GM19043 (cell line): Measurements from ENCODE around the gene XRCC3.

Source experiments
- ATAC-seq: cut with Tn5 transposase; IDR thresholded peaks from one replicate; pipeline ENCODE4 v1.9.1; 2021; ENCODE audit warnings: low read depth; ENCODE audit not compliant: unreplicated experiment

XRCC3 gene

DNA sequence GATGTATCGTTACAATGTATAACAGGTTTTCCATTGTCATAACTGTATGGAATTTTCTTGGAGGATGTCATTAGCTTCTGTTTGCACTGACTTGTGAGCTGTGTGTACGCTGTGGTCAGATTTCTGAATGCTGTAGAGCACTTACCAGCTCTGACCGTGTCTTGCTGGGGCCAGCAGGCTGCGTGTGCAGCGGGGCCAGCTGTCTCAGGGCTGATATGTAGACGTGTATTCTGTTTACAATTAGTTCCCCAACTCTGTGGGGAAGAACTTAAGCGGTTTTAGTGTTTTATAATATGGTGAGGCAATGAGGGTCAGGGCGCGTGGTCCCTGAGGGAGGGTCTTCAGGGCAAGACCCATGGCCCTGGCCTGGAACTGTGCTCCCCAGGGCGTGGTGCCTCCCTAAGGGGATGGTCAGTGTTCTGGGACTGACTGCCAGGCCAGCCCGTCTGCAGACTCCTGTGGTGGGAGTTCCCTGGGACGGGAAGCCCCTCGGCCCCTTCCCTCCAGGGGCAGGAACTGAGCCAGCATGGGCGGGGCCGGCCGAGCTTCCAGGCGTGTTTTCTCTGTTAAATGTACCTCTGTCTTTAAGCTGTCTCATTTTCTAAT, 18.7 kb downstream of the XRCC3 start:
- ATAC-seq = no peak

DNA sequence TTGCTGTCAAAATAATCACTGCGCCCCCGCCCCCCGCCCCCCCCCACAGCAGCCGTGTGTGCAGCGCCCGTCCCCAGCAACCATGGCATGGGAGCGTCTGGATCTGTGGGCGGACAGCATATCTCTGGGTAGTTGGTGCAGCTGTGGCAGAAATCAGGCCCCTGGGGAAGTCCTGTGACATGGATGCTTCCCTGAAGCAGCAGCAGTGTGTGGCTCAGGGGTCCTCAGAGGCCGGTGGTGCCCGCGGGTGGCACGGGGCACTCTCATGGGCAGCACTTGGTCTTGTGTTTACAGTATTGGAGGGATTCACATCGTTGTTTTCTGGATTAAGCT, 19.2 kb downstream of the XRCC3 start:
- ATAC-seq = no peak

DNA sequence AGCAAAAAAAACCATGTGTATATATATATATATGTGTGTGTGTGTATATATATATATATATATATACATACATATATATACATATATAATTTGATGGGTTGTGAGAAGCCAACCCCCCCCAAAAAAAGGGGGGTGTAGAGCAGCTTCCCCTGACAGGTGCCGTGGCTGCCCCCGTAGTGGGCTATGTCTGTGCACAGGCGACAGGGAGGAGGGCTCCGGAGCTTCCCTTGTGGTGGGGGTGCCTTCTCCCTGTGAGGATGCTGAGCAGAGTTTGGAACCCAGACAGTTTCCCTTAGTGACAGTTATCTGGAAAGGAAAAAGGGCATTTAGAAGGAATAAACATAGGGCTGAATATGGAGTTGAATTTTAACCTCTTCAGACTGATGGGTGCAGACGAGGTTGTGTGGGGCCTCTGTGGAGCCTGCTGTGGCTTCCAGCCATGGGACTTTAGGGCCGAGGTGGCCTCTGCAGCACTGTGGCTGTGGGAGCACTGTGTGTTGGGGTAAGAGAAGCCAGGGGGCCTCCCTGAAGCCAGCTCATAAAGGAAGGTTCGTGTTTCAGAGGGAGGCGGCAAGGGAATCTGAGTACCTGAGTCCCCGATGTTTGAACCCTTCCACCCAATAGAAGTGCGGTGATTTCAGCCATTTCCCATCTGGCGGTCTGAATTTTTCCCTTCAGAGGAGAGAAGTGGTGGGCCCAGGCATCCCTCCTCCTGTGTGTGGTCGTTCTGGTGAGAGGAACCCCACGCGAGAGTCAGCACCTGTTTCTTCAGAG, 19.8 kb downstream of the XRCC3 start:
- ATAC-seq = no peak

DNA sequence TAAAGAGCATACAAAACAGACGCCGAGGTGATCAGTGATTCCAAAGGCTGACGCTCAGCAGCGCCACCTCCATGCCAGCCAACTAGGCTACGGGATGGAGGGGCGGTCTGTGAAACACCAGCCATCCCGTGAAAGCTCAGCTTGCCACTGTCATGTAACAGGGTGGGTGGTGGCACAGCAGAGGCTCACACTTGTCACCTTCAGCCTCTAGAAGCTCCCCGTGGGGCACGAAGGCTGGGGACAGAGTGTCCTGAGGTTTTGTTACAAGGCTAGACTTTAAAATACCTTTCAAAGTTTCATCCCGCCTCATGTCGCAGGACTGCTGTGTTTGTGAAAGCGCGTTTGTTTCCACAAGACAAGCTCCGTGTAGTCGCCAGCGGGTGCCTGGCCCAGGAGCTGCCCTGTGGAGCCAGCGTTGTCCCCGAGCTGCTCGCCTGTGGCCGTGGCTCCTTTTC, 20.7 kb downstream of the XRCC3 start:
- no peak for ATAC-seq

DNA sequence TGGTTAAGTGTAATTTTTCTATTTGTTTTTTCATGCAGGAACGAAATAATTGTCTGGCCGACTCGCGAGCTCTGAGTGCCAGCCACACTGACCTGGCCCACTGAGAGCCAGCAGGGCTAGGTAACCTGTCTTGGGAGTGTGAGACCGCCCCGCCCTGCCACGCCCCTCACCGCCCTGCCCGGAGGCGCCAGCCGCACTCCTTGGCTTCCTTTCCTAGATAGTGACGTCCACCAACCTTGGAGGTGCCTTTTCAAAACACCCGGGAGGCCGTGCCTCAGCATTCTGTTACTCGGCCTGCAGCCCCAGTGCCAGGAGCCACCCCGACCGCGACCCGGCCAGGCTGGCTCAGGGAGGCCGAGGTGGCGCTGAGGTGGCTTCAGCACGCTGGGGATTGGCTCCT, 21.7 kb downstream of the XRCC3 start:
- no peak for ATAC-seq

DNA sequence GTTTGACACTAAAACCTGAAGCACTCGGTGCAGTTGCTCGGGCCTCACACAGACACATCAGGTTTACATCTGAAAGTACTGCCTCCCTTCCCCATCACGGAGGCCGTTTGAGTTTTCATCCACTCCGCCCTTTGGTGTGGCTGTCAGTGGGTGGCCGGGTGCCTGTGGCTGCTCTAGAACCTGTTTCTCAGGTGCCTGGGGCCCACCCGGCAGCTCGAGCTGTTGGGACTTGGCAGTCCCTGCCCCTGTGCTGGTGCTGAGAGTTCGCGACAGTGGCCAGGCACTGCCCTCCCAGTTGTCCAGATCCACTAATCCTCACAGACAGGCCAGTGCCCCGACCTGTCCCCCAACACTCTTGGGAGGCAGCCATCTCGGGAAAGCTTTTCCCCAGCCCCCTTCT, 22.4 kb downstream of the XRCC3 start:
- ATAC-seq = no peak

DNA sequence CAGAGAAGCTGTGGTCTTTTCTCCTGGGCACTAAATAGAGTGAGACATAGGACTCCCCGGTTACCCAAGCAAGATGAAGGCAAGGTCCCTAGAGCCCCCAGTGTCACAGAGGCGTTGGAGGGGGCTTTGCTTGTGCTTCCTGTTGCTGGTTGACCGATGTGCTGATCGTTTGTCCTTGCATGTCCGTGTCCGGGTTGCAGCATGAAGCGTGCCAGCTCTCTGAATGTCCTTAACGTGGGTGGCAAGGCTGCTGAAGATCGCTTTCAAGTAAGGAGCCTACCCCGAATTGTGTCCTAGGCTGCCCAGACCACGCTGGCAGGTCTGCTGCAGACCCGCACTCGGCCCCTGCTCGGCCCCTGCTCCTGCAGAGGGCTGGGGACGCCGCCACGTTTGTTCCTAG, 23.1 kb downstream of the XRCC3 start:
- peak; percentile 26 for ATAC-seq

DNA sequence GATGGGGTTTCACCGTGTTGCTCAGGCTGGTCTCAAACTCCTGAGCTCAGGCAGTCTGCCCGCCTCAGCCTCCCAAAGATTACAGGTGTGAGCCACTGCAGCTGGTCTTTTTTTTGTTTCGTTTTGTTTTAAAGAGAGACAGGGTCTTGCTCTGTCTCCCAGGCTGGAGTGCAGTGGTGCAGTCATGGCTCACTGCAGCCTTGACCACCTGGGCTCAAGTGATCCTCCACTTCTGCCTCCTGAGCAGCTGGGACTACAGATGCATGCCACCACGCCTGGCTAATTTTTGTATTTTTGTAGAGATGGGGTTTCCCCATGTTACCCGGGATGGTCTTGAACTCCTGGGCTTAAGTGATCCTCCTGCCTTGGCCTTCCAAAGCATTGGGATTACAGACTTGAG, 23.6 kb downstream of the XRCC3 start:
- ATAC-seq = peak; percentile 44

DNA sequence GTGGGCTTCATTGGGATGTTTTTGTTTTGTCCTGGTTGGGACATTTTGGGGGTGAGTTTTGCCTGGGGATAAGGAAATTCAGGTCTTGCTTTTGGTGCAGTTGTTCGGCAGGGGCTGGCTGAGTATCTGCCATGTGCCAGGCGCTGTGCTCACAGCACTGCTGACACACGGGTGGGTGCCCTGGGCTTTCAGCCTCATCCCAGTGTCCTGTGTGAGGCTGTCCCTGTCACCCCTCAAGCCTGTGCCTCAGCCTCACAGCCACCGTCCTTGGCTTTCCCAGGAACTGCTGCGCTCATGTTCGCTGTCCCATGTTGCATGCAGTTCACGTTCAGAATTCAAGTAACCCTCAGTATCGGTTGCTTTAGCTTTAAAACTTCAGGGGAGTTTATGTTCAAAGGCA, 24.9 kb downstream of the XRCC3 start:
- ATAC-seq = no peak

DNA sequence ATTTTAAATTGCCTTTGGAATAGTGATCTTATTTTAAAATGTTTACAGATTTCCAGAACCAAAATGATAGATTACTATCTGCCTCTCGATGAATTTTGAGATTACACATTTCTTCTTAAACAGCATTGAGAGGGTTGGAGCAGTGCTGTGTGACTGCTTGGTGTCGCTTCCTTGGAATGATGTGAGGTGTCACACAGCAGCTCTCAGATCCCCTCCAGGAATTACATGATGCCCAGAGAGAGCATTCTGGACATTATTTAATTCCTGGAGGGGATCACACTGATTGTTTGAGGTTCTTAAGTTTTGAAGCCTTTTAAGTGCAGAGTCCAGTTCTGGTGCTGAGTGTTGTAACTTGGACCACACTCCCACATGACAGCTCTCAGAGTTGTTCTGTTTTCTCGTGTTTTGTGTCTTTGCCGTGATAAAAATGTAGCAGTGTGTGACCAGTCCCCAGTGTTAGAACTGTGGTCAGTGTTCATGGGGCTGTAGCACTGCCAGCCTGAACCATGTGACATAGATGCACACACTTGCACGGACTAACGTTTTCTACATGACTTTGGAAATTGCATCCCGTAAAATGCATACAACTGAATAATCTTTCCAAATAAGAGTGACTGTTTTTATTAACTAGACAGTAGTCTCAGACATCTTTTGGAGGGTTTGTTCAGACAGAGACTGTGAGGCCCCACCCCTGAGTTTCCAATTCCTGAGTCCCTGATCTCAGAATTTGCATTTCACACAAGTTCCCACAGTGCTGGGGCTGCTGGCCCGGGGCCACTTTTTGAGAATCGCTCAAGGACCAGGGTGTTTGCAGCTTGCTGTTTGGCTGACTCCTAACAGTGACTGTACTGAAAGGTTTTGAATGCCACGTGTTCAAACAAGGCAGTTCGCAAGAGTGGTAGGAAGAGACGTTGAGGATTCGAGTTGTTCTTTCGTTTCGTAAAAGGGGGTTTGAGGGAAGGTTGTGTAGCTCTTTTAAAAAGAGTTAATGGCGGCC, 26.0 kb downstream of the XRCC3 start:
- peak; percentile 62 for ATAC-seq

DNA sequence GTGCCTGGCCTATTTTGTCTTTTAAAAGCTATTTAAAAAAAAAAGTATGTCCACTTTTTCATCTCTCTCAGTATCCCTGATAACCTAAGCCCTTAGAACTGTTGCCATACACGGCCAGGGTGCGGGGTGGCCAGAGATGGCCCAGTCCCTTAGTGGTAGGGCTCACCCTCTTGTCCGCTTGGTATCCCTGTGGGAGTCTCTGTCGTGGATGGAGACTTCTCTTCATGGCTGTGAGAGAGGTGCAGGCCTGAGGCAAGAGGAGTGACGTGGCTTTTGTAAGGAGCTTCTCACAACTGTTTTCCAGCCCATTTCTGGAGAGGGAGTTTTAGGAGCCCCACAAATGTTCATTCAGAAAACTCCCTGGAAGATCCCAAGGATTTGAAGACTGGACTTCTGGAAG, 26.8 kb downstream of the XRCC3 start:
- ATAC-seq = no peak

DNA sequence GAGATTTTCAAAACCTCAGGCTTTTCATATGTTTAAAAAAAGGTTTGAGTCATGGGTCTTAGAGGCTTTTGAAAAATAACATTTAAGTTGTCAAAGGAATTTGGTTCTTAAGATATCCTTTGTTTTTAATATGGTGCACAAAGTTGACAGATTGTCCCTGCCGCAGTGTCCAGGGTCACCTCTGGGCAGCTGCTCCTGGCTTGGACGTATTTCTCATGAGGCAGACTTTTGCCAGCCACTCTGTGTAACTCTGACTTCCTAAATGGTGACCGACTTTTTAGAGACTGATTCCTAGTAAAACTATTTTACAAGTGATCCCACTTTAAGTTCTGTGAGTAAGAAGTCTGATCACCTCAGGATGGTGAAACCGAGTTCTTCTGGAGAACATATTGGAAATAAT, 27.5 kb downstream of the XRCC3 start:
- no peak for ATAC-seq

DNA sequence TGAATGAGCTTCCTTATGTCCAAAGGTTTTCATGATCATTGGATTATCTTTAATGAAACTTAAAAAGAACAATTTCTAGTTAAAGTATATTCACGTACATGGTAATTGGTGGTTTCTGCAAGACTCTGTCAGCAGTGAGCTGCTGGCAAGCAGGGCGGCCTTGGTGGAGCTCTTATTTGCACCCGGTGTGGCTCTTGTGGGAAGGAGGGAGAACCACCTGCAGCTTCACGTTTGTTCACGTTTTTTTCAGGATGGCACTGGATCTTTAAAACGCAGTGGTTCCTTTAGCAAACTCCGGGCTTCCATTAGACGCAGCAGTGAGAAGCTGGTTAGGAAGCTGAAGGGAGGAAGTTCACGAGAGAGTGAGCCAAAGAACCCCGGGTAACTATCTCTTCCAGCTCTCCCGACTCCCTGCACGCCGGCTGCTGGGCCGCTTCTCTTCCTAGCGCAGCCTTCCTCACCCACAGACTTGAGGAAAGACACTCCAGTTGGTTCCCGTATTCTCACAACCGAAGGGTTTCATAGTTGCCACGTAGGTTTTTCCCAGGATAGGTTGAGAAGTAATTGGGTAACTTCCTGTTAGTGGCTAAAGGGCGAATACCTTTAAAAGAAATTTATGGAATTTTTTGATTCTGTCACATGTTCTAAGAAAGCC, 28.3 kb downstream of the XRCC3 start:
- no peak for ATAC-seq

DNA sequence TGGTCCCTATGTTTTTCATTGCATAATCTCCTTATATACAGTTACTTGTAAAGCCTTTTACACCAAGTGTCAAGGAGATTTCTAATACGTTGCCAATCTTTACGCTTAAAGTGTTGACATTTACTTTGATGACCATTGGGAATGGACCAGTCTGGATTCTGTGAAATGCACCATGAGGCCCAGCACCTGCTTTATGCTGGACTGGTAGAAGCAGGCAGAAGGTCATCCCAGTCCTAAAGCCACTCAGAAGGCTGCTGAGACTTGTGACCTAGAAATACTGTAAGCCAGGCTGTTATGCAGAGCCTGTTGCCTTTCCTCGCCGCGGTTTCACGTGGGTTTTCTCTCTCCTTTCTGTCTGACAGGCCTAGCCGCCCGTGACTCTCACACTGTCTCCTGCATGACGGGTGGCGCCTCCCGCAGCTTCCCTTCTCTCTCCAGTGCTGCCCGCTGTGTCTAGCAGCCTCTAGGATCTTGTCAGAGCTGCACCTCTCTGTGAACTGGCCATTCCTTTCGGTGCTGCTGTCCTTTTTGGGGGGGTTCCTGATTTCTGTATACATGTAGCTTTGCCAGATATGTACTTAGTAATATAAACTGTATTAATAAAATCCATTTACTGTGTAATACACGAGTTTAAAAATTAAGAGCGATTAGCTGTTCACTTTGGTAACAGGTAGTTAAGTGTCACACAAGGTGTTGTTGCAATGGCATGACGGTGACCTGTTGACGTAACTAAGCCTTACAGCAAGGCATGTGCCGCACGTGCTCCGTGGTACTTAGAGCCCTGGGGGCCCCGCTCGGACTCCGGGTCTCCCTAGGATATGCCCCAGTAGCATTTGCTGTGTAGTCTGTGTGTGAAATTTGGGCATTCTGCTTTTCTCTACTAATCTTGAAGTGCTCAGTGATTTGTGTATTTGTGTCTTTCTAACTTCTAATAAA, 29.7 kb downstream of the XRCC3 start:
- no peak for ATAC-seq

DNA sequence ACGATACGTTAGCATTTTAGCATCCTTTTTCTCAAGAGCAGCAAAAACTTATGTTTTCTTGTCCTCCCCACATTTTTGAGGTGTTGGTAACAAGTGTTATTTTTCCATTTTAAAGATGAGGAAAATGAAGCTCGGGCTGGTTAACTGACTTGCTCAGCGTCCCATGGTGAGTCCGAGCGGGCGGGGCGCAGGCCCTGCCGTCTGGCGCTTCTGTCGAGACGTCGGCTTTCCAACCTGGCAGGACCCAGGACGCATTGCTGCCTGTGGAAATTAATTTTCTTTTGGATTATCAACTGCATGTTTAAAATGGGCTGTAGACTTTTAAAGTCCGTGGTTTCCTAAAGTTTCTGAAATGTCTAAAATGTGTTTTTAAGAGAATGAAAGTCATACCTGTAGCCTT, 30.4 kb downstream of the XRCC3 start:
- ATAC-seq = no peak

DNA sequence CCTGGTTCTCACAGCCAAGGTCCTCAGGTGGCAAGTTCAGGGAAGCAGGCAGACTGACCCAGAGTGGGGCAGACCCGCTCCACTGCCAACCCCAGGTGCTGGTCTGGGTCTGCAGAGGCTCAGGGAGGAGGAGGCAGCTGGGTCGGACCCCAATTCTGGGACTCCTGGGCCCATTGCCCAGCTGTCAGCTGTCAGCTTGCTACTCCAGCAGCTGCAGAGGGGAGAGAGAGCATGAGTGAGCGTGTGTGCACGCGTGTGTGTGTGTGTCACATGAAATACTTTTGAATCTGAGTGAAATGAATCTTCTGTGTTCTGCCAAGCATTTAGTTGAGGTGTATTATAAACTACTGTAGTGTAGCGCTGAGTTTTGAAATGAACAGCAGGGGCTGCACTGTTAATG, 30.8 kb downstream of the XRCC3 start:
- ATAC-seq = no peak

DNA sequence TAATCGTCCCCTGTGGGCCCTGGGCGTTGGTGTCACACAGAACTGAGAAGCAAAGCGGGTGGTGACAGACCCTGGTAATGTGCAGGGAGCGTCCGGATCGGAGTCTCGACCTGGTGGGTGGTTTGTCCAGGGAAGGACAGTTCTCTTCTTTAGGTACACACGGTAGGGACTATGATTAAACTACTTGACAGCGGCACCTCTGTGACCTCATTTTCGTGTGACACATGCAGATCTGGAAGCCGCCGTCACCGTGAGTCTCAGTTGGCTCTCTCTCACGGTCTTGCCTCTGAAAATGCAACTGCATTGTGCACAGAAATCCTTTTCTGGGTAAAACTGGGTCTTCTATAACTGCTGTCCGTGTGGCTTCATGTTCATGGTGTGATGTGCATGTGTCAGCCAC, 32.1 kb downstream of the XRCC3 start:
- no peak for ATAC-seq

DNA sequence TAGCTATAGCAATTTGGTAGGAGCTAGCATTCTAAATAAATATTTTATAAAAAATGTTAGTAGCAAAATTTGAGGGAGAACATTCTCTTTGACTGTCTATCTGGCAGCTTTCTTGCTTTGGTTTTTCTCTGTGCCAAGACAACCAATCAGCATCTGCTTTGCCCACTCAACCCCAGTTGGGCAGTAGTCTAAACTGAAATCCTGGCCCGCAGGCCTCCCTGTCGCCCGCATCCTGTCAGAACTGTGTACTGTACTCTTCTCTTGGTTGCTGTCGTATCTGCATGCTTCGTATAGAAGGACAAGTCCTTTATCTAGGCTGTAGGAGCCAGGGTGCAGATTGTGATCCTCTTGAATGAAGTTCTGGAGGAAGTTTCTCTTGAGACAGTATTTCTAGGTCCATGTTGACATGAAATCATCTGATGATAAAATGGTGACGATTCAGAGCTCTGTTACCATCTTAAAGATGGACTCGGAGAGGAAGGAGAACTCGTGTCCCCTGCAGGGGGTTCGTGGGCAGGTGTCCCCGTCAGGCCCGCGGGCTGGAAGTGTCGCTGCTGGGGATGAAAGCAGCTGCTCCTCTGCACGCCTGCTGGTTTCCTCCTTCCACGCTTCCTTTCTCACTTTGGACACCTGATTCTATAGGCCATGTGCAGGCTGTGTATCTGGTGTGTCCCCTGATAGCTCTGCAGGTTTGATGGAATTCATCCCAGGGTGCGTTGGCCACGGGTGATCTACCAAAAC, 34.6 kb downstream of the XRCC3 start:
- ATAC-seq = no peak

DNA sequence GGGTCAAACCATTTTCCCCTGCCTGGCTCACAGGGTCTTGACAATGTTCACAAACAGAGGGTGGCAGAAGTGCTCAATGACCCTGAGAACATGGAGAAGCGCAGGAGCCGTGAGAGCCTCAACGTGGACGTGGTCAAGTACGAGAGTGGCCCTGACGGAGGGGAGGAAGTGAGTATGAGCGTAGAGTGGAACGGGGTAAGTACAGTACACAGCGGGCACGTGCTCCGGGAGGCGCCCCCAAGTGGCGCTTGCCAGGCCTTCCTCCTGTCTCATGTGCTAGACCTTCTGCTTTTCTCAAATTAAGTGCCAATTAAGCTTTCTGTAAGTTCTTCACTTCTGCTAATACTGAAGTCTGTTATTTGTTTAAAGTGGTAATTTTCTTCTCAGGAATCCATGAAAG, 35.9 kb downstream of the XRCC3 start:
- peak; percentile 57 for ATAC-seq
